G401 (cell line): ENCODE measurements around the gene SMIM24. TPM values are rescaled to one million over a fixed set of nuclear protein-coding genes. Genes with fewer than 3 reads are reported as not detected.
"Not testable (repeated sequence)": the region's sequence is repeated elsewhere in the genome, so short reads cannot be mapped to it uniquely, and the experiment has no call there.

Experiments
- DNase-seq: peaks from one replicate; pipeline ENCODE4 v3.0.0-alpha.2; 2015; ENCODE audit warnings: low spot score
- in situ Hi-C: cut with HindIII; loops from 2 replicates; pipeline ENCODE4 v1.10.0; 2016; ENCODE audit warnings: low sequenced_read_pairs, mixed read lengths
- total RNA-seq: library from RNA; depleted of rRNA; stranded (reverse); fragments of >200 nt; shearing (Covaris generic); gene quantifications from 2 replicates; pipeline ENCODE4 v1.2.3, GENCODE V29; 2014; rRNA removed

The SMIM24 gene
- 0.24 TPM in 1 of 2 replicates, not detected in the other for total RNA-seq

DNA sequence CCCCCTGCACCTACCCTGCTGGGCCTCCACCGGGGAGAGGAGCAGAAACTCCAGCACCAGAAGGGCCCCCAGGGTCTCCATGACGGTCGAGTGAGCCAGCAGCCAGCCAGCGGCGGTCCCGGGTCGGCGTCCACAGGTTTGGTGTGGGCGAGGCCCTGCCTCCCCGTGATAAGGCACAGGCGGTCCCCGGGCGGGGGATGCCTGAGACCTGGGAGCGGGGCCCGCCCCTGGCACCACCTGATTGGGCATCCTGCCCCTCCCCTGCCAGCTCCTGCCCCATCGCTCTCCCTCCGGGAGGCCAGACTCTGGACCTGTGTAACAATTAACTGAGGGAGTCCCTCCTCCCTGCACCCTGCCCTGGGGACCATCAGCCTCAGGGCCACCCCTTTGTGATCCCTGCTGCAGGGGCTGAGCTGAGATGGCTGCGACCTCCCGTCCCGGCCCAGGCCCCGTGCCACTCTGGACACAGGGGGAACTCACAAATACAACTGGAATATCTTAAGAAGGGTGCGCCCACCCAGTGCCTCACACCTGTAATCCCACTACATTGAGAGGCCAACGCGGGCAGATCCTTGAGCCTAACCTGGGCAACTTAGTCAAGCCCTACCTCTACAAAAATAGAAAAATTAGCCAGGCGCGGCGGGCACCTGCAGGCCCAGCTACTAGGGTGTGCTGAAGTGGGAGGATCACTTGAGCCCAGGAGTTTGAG lies at the start of gene SMIM24:
SMIM24 (minus strand) TSS at position 143 of the 709 bp plus-strand sequence; CDS start at position 81, 62 bp downstream.
- in situ Hi-C loops, result no loop called here
- DNase-seq, result no peak

DNA sequence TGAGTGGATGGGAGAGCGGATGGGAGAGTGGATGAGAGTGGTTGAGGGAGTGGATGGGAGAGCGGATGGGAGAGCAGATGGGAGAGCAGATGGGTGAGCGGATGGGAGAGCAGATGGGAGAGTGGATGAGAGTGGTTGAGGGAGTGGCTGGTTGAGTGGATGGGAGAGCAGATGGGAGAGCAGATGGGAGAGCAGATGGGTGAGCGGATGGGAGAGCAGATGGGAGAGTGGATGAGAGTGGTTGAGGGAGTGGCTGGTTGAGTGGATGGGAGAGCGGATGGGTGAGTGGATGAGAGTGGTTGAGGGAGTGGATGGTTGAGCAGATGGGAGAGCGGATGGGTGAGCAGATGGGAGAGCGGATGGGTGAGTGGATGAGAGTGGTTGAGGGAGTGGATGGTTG lies 49.0 kb upstream of the SMIM24 start:
- in situ Hi-C loops, DNase-seq: not testable (repeated sequence)

DNA sequence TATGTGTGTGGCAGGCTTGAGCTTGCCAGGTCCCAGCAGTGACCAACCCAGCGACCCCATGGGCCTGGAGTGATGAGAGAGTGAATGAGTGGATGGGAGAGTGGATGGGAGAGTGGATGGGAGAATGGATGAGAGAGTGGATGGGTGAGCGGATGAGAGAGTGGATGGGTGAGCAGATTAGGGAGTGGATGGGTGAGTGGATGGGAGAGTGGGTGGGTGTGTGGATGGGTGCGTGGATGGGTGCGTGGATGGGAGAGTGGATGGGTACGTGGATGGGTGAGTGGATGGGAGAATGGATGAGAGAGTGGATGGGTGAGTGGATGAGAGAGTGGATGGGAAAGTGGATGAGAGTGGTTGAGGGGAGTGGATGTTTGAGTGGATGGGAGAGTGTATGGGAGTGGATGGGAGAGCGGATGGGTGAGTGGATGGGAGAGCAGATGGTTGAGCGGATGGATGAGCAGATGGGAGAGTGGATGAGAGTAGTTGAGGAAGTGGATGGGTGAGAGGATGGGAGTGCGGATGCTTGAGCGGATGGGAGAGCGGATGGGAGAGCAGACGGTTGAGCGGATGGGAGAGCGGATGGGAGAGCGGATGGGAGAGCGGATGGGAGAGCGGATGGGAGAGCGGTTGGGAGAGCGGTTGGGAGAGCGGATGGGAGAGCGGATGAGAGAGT lies 48.4 kb upstream of the SMIM24 start:
- no peak for DNase-seq
- in situ Hi-C loops, result no loop called here

DNA sequence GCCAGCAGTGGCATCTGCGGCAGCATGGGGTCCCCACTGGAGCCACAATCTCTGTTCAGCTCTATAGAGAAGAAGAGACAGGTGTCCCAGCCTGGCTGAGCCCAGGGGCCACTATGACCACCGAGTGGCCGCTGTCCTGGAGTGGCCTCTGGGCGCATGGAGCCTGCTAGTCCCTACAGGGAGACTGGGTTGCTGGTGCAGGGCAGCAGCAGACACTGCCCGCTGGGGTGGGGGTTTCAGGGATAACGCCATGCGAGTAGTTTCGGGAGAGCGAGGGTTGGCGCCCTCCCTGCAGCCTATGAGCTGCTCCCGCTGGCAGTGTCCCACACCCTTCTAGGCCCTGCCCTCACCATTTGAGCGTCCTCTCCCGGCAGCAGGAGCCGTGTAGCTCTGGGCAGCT lies 47.8 kb upstream of the SMIM24 start:
- in situ Hi-C loops, result no loop called here
- DNase-seq, result no peak

DNA sequence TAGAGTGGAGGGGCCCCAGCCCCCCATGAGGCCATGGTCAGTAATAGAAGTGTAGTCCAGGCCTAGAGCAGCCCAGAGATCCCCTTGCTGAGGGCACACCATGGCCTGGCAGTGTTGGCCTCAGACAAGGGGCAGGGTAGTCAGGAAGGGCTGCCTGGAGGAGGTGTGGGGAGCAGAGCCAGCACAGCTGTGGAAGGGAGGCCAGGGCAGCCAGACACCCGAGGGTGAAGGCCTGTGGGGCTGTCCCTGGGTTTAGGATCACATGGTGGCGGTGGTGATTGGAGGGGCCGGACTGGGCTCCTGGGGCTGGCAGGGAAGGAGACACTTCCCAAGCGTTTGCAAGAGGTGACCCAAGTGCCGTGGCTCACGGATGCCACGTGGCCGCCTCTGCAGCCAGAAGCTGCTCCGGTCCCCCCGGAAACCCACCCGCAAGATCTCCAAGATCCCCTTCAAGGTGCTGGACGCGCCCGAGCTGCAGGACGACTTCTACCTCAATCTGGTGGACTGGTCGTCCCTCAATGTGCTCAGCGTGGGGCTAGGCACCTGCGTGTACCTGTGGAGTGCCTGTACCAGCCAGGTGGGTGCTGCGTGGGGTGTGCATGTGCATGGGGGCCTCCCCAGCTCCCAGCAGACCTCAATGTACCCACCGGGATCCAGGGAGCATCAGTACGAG lies 47.0 kb upstream of the SMIM24 start:
- DNase-seq, result no peak
- in situ Hi-C loops, result no loop called here

DNA sequence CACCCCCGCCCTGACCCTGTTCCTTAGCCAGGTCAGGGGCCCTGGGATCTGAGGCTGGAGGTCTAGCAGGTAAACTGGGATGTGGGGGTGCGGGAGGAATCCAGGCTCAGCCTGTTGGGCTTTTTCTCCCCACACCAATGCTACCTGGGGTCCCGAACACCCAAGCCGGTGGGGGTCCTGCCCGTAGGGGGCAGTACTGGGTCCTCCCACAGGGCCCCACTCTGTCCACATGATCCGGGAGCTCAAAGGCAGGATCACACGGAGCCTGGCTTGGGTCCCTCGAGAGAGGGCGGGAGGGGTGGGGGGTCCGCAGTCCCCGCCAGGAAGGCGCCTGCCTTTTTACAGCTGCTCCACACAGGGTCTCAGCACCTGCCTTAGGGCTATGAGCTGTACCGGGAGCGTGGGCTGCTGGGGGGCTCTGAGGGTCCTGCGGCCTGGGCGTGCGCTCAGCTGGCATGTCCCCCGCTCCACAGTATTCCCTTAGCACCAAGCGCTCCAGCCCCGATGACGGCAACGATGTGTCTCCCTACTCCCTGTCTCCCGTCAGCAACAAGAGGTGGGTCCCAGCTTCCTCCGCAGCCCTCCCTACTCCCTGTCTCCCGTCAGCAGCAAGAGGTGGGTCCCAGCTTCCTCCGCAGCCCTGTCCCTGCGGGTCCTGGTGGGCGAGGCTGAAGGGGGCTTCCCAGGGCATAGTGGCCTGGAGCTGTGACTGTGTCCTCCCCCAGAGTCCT lies 46.3 kb upstream of the SMIM24 start:
- DNase-seq, result no peak
- in situ Hi-C loops, result no loop called here

DNA sequence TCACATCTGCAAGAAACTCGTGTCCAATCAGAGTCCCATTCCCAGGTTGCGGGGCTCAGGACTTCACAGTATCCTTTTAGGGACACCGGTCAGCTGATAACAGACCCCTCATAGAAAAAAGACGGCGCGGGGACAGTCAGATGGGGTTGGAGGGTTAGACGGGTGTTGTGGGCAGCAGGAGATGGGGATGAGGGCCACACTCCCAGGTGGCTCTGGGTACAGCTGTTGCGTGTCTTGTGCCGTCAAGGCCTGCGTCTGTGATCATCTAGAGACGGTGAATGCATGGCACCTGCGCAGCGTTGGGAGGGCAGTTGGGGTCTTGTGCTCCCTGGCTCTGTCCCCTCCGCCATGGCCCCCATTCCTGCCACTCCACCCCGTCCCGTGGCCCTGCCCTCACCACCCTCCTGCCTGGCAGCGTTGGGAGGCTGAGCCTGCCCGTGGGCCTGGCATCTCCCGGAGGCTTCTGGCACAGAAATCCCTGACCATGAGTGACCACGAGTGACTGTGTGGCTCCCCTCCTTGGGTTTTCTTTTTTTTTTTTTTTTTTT lies 44.7 kb upstream of the SMIM24 start:
- DNase-seq, result no peak
- in situ Hi-C loops, result no loop called here

DNA sequence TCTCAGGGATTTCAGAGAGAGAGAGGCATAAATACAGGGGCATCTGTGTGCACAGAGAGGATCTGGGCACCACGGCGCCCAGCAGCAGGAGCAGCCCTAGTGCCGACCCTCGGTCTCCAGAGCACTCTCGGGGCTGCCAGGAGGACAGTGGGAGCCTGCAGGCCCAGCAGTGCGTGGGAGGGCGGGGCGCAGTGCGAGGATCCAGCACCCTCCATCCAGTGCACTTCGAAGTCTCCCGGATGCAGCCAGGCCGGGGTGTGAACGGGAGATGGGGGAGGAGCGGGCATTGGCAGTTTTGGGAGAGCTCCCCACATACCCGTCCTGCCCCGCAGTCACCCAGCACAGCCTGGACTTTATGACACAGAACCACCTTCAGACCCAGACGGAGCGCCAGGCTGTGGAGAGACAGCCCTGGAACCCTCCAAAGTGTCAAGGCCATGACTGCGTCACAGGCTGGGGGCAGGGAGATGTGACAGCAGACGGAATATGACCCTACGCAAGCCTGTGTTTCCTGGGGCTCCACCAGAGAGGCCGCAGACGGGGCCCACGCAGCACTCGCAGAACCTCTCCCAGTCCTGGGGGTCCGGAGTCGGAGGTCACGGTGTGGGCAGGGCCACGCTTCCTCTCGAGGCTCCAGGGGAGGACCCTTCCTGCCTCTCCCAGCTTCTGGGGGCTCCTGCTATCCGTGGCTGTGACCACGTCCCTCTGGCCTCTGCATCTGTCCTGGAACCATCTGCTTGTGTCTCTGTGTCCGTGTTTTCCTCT lies 43.9 kb upstream of the SMIM24 start:
- in situ Hi-C loops, result no loop called here
- DNase-seq, result no peak

DNA sequence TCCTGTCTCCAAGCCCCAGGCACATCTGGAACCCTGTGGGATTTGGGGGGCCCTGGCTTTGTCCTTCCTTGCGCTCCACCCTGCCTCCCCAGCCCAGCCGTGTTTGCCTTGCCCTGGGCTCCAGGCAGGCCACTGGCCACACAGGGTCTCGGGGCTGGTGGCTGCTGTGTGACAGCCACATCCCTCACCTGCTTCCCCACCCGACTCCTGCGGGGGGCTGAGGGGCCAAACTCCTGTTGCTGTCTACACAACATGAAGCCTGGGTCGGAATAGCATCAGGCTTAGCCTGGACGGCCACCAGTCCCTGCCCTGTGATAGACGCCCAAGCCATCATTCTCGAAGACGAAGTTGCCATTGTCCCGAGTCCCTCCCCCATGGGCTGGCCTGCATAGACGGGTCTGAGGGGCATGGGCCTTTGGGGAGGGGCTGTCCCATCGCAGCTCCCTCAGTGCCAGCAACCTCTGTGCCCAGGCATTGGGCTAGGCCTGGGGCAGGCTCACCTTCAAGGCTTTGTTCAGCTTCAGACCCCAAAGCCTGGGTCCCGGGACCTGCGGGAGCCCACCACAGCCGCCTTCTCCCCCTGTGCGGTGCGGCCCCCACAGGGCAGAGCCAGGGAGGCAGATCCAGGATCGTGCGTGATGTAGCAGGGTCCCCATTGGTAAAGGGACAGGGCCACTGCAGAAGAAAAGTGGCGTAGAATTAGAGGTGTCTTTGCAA lies 43.2 kb upstream of the SMIM24 start:
- no peak for DNase-seq
- in situ Hi-C loops, result no loop called here

DNA sequence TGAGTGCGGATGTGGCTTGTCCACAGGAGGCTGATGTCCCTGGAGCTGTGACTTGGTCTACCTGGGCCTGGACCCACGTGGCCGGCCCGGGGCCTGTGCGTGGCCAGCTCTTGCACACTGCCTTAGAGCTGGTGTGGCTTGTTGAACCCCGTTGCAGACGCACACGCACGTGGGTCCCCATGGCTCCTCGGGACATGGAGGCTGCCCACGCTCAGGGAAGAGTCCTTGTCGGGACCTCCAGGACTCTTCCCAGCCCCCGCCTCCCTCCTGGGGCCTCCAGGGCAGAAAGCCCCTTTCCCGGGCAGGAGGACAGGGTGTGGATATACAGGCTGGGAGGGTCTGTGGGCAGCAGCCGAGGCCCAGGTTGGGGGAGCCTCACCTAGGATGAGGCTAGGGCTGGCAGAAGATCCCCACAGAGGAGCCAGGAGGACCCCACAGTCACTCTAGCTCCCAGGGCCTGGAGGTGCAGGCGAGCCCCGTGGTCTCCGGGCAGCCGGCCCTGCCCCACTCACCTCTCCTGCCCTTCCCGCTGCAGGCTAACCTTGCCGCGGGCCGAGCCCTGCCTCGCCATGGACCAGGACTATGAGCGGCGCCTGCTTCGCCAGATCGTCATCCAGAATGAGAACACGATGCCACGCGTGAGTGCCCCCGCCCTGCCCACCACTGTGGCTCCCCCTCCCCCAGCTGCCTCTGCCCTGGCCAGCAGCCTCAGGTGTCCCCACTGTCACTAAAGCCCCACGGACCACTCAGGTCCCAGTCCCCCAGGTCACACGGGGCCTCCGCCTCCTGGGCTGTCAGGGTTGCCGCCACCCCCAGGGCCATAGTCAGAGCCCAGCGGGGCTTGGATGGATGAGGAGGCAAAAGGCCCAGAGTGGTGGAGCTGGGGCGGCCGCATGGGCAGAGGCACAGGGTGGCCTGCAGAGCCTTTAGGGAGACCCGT lies 42.4 kb upstream of the SMIM24 start:
- in situ Hi-C loops, result no loop called here
- DNase-seq, result no peak

DNA sequence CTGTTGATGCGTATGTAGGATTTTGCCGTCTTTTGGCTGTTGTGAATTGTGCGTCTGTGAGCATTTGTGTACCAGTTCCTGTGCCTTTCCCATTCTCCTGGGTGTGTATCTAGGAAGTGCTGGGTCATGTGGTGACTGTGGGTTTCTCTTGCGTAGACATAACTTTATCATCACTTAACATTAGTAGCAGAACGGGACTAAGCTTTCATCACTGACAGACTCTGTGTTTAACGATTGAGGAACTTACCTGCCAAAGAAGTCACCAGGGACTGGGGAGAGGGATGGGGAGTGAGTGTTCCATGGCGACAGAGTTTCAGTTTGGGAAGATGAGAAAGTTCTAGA lies 40.8 kb upstream of the SMIM24 start:
- no peak for DNase-seq
- in situ Hi-C loops, result no loop called here

DNA sequence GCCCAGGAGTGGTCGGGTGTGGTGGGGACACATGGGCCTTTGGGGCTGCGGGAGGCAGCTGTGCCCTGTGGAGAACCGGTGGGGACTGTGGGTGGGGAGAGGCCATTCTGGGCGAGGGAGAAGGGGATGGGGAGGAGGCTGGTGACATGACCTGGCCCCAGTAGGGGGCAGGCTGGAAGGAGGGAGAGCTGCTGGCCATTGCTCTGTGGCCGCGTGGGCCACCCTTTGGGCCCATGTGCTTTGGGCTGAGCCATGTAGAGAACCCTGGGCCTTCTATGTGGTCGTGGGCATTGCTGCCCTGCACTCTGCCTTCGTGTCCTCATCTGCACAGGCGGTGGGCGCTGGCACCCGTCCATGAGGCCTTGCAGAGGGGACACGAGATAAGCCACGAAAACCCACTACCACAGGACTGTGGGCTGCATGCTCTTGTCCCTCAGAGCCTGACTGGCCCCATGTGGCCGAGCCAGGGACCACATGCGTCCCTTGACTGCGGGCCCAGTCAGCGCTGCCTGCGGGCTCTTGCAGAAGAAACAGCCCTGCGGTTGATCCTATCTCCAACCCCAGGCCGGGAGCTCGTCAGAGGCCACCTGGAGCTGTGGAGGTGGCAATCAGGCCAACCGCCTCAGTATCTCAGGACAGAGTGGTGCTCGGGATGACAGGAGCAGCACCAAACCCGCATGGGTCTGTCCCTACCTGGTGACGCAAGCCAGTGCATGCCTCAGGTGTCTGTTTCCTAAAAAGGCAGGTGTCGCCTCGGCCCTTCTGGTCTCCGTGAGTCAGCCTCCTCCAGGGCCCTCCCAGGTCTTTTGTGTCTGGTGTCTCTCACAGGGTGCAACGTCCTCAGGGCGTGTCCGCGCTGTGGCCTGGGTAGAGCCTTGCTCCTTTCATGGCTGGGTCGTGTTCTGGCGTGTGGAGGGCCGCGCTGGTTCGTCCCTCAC lies 40.1 kb upstream of the SMIM24 start:
- DNase-seq, result no peak
- in situ Hi-C loops, result no loop called here

DNA sequence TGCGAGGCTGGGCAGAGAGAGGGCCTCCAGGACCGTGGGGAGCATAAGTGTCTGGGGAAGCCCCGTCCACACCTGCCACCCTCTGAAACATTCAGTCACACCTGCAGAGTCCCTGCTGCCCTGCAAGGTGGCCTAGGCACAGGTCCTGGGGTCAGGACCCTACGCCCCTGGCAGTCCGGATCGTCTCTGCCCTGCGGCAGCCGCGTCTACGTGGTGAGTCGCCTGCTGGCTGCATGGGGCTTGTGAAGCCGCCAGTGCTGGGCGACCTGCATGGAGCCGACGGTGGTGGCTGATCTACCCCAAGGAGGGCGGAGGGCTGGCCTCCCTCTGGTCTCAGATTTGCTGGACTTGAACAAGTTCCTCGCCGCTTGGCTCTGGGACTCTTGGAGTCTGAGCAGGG lies 38.8 kb upstream of the SMIM24 start:
- in situ Hi-C loops, result no loop called here
- DNase-seq, result no peak

DNA sequence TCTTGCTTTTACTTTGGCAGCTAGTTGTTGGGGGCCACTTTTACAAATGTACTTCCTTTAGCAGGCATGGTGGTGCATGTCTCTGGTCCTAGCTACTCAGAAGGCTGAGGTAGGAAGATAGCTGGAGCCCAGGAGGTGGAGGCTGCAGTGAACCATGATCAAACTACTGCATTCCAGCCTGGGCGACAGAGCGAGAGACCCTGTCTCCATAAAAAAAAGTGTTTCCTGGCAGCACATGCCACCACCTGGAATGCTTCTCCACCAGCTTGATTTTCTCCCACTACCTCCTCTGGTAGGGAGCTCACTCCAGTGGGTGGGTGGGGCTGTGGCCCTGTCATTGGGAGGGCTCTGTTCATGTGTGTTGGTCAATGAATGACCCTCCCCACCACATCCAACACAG lies 38.3 kb upstream of the SMIM24 start:
- no peak for DNase-seq
- in situ Hi-C loops, result no loop called here

DNA sequence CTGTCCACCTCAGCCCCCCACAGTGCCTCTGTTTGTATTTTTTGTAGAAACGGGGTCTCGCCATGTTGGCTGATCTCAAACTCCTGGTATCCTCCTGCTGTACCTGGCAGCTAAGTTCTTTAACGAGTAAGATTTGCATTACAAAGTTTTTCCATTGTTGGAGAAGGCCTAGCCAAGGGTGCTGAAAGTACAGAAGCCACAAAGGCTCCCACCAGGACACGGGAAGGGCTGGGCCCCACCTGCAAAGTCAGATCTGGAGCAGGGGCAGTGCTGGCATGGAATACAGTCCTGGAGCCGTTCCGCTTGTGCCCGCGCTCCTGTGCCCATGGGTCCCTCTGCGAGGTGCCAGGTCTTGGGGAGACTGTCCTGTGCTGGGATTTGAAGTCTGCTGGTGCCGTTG lies 37.9 kb upstream of the SMIM24 start:
- in situ Hi-C loops, result no loop called here
- DNase-seq, result no peak

DNA sequence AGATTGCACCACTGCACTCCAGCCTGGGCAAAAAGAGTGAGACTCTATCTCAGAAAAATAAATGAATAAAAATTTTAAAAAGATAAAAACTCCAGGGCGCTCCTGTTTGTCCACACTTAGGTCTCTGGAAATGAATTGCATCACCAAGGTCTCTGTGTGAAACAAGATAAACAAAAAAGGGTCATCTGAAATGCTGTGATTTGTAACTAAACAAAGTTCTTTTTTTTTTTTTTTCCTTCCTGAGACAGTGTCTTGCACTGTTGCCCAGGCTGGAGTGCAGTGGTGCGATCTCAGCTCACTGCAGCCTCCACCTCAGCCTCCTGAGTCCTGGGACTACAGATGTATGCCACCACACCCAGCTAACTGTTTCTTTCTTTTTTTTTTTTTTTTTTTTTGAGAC lies 37.3 kb upstream of the SMIM24 start:
- DNase-seq, result no peak
- in situ Hi-C loops, result no loop called here
